ENCODE results near the gene NR5A2. TPM values are rescaled to one million over a fixed set of nuclear protein-coding genes. Genes with fewer than 3 reads are reported as not detected.

The NR5A2 gene
- total RNA-seq, 1 experiment from 2014 or later: 2.1 TPM

GRCh38 chr1:200029035-200029821 is 1.7 kb downstream of the NR5A2 start:
- Histone ChIP-seq H3F3A (ENCODE audit: insufficient read depth, low read depth) (peaks cover 10% of the 10 kb centered on the region), H3K4me3 (peak overlapping the region; percentile 77), H3K27ac (peak overlapping the region; percentile 40), H3K9me2 (ENCODE audit: insufficient read depth) (no peaks in the 10 kb centered on the region), H3K9me3 (ENCODE audit: insufficient read depth, low read depth) (no peaks in the 10 kb centered on the region), H3K36me3 (ENCODE audit: low read depth) (no peaks in the 10 kb centered on the region), H4K20me1 (ENCODE audit: insufficient read depth) (no peaks in the 10 kb centered on the region), H3K4me1 (replicated peaks; ENCODE audit: insufficient read depth) (peaks cover 22% of the 10 kb centered on the region), H3K4me2 (peak overlapping the region; percentile 92), H3K79me2 (ENCODE audit: low read depth) (no peaks in the 10 kb centered on the region), H3K27me3 (ENCODE audit: insufficient read depth, low read depth) (no peaks in the 10 kb centered on the region), H2AFZ (peak overlapping the region; percentile 92)
- BruUV-seq (replicated peaks): no TSS peak
- intact Hi-C loops (cut with micrococcal nuclease; ENCODE audit: unreplicated experiment): loop anchor here (5.0 kb wide), 1 partner anchor 342 kb away; no protein-coding TSS in a partner anchor
- ChIA-PET POLR2A (ENCODE audit: unreplicated experiment) (interaction anchor here (0.5 to 0.7 kb wide), 5 partner anchors 9 to 1808 kb away, joined by 3 to 11 read pairs (median 6); no protein-coding TSS in a partner anchor), CTCF (no interaction called here)
- TF ChIP-seq, protein P1, sequence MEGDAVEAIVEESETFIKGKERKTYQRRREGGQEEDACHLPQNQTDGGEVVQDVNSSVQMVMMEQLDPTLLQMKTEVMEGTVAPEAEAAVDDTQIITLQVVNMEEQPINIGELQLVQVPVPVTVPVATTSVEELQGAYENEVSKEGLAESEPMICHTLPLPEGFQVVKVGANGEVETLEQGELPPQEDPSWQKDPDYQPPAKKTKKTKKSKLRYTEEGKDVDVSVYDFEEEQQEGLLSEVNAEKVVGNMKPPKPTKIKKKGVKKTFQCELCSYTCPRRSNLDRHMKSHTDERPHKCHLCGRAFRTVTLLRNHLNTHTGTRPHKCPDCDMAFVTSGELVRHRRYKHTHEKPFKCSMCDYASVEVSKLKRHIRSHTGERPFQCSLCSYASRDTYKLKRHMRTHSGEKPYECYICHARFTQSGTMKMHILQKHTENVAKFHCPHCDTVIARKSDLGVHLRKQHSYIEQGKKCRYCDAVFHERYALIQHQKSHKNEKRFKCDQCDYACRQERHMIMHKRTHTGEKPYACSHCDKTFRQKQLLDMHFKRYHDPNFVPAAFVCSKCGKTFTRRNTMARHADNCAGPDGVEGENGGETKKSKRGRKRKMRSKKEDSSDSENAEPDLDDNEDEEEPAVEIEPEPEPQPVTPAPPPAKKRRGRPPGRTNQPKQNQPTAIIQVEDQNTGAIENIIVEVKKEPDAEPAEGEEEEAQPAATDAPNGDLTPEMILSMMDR (conservative IDR thresholded peaks at IDR 0.05): no peak
- TF ChIP-seq EZH2 (IDR thresholded peaks at IDR 0.05; ENCODE audit: low read depth): no peak
- DNase-seq: peak; percentile 38 to 63

DNA sequence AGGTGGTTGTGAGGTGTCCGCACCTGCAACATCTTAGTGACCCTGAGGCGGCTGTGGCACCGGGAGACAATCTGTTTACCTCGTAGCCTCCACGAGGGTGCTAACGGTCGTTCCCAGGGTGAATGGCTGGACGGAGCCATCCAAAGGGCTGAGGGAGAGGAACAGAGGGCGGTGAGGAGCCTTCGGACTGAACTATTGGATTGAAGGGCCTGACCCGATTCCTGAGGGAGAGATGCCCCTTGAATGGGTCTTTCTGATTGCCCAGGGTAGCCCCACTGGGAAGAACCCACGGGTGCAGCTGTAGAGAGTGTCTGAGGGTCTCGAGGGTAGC is 2.3 kb downstream of the NR5A2 start:
- no peak for TF ChIP-seq EZH2 (IDR thresholded peaks at IDR 0.05; ENCODE audit: low read depth)
- TF ChIP-seq, protein P1 (conservative IDR thresholded peaks at IDR 0.05): no peak
- H3K9me2 ChIP-seq (ENCODE audit: insufficient read depth): no peaks in the 10 kb centered on the region
- no peak overlapping the region for H3K27ac ChIP-seq
- H3K4me3 ChIP-seq: peak overlapping the region; percentile 77
- H3K27me3 ChIP-seq (ENCODE audit: insufficient read depth, low read depth): no peaks in the 10 kb centered on the region
- ChIA-PET CTCF (no interaction called here), POLR2A (ENCODE audit: unreplicated experiment) (interaction anchor here (0.6 kb wide), 1 partner anchor 35 kb away, joined by 3 read pairs; no protein-coding TSS in a partner anchor)
- H3K9me3 ChIP-seq (ENCODE audit: insufficient read depth, low read depth): no peaks in the 10 kb centered on the region
- H3K4me1 ChIP-seq (replicated peaks; ENCODE audit: insufficient read depth): peaks cover 22% of the 10 kb centered on the region
- peak overlapping the region; percentile 92 for H3K4me2 ChIP-seq
- intact Hi-C loops (cut with micrococcal nuclease; ENCODE audit: unreplicated experiment): loop anchor here (5.0 kb wide), 1 partner anchor 342 kb away; no protein-coding TSS in a partner anchor
- H2AFZ ChIP-seq: peak overlapping the region; percentile 92
- BruUV-seq (replicated peaks): no TSS peak
- peak; percentile 8 to 45 for DNase-seq
- no peaks in the 10 kb centered on the region for H3K79me2 ChIP-seq (ENCODE audit: low read depth)
- peaks cover 10% of the 10 kb centered on the region for H3F3A ChIP-seq (ENCODE audit: insufficient read depth, low read depth)
- H4K20me1 ChIP-seq (ENCODE audit: insufficient read depth): no peaks in the 10 kb centered on the region
- H3K36me3 ChIP-seq (ENCODE audit: low read depth): no peaks in the 10 kb centered on the region

DNA sequence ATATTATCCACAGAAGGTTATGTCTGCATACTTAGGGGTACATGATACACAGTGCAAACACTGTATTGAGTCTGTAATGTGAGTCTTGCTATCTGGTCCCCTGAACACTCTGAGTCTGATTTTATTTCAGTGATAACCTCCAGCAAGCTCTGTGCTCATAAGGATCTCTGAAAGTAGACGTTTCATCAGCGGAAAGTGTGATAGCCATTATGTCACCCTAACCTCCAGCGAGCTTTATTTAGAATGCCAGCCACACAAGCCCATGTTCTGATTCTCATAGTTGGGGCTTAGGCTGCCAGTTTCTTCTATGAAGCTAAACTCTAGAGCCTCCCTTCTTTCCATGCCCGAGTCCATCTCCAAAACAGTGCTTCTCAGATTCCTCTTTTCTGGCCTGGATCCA is 3.3 kb downstream of the NR5A2 start:
- Histone ChIP-seq H3K27ac (no peak overlapping the region), H4K20me1 (ENCODE audit: insufficient read depth) (no peaks in the 10 kb centered on the region), H3K9me3 (ENCODE audit: insufficient read depth, low read depth) (no peaks in the 10 kb centered on the region), H3K4me2 (peak overlapping the region; percentile 92), H3K79me2 (ENCODE audit: low read depth) (no peaks in the 10 kb centered on the region), H3K4me1 (replicated peaks; ENCODE audit: insufficient read depth) (peaks cover 22% of the 10 kb centered on the region), H3K27me3 (ENCODE audit: insufficient read depth, low read depth) (no peaks in the 10 kb centered on the region), H3K4me3 (peak overlapping the region; percentile 77; the same call in 1 of the 2 replicates), H3K36me3 (ENCODE audit: low read depth) (no peaks in the 10 kb centered on the region), H3F3A (ENCODE audit: insufficient read depth, low read depth) (peaks cover 10% of the 10 kb centered on the region), H3K9me2 (ENCODE audit: insufficient read depth) (no peaks in the 10 kb centered on the region), H2AFZ (no peak overlapping the region)
- no TSS peak for BruUV-seq (replicated peaks)
- no peak for TF ChIP-seq EZH2 (IDR thresholded peaks at IDR 0.05; ENCODE audit: low read depth)
- TF ChIP-seq, protein P1 (conservative IDR thresholded peaks at IDR 0.05): no peak
- no peak for DNase-seq
- ChIA-PET POLR2A (ENCODE audit: unreplicated experiment) (no interaction called here), CTCF (interaction anchor here (0.9 kb wide), 1 partner anchor 13 kb away, joined by 3 read pairs; no protein-coding TSS in a partner anchor)
- intact Hi-C loops (cut with micrococcal nuclease; ENCODE audit: unreplicated experiment): no loop called here

Data from PC-9 (cell line).